Measurements from ENCODE around the gene PCSK5.
A peak's percentile ranks its signal among the peaks of the same experiment; 100 is the strongest.
"Not testable (repeated sequence)": the region's sequence is repeated elsewhere in the genome, so short reads cannot be mapped to it uniquely, and the experiment has no call there.

Gene PCSK5

GRCh38 chr9:76289042-76289441 is 398.6 kb downstream of the PCSK5 start:
- peaks cover 7% of the 10 kb centered on the region for H3K27me3 Mint-ChIP-seq
- ATAC-seq = no peak
- no peak overlapping the region for H3K4me3 Mint-ChIP-seq
- no peaks in the 10 kb centered on the region for H3K36me3 Mint-ChIP-seq
- H3K4me1 Mint-ChIP-seq = no peaks in the 10 kb centered on the region
- H3K9me3 Mint-ChIP-seq = no peaks in the 10 kb centered on the region
- no peak overlapping the region for H3K27ac Mint-ChIP-seq

GRCh38 chr9:76289703-76290102 is 399.2 kb downstream of the PCSK5 start:
- no peak for ATAC-seq
- Mint-ChIP-seq H3K4me3 (no peak overlapping the region), H3K4me1 (no peaks in the 10 kb centered on the region), H3K36me3 (no peaks in the 10 kb centered on the region), H3K9me3 (no peaks in the 10 kb centered on the region), H3K27me3 (peaks cover 2% of the 10 kb centered on the region), H3K27ac (no peak overlapping the region)

GRCh38 chr9:76290555-76290954 is 400.1 kb downstream of the PCSK5 start:
- Mint-ChIP-seq H3K9me3 (no peaks in the 10 kb centered on the region), H3K27ac (no peak overlapping the region), H3K4me3 (no peak overlapping the region), H3K27me3 (peaks cover 9% of the 10 kb centered on the region), H3K4me1 (no peaks in the 10 kb centered on the region), H3K36me3 (no peaks in the 10 kb centered on the region)
- ATAC-seq = no peak

- Mint-ChIP-seq H3K4me3 (no peak overlapping the region), H3K27ac (no peak overlapping the region), H3K9me3 (no peaks in the 10 kb centered on the region), H3K4me1 (no peaks in the 10 kb centered on the region), H3K27me3 (peaks cover 9% of the 10 kb centered on the region), H3K36me3 (no peaks in the 10 kb centered on the region)
- no peak for ATAC-seq
Observed at GRCh38 chr9:76292246-76292645, 401.8 kb downstream of the PCSK5 start.

GRCh38 chr9:76292658-76293057 is 402.2 kb downstream of the PCSK5 start:
- Mint-ChIP-seq H3K4me3 (no peak overlapping the region), H3K27me3 (peaks cover 13% of the 10 kb centered on the region), H3K36me3 (no peaks in the 10 kb centered on the region), H3K9me3 (no peaks in the 10 kb centered on the region), H3K4me1 (no peaks in the 10 kb centered on the region), H3K27ac (no peak overlapping the region)
- ATAC-seq = no peak

GRCh38 chr9:76294301-76294700 is 403.8 kb downstream of the PCSK5 start:
- Mint-ChIP-seq H3K4me3 (no peak overlapping the region), H3K27me3 (peaks cover 17% of the 10 kb centered on the region), H3K4me1 (no peaks in the 10 kb centered on the region), H3K9me3 (no peaks in the 10 kb centered on the region), H3K27ac (no peak overlapping the region), H3K36me3 (no peaks in the 10 kb centered on the region)
- ATAC-seq = no peak

- H3K27ac Mint-ChIP-seq = no peak overlapping the region
- ATAC-seq = no peak
- H3K9me3 Mint-ChIP-seq = no peaks in the 10 kb centered on the region
- H3K4me1 Mint-ChIP-seq = no peaks in the 10 kb centered on the region
- peaks cover 17% of the 10 kb centered on the region for H3K27me3 Mint-ChIP-seq
- no peaks in the 10 kb centered on the region for H3K36me3 Mint-ChIP-seq
- H3K4me3 Mint-ChIP-seq = no peak overlapping the region
Observed at GRCh38 chr9:76296561-76297310, 406.3 kb downstream of the PCSK5 start.

GRCh38 chr9:76297721-76298239 is 407.3 kb downstream of the PCSK5 start:
- Mint-ChIP-seq H3K4me1 (no peaks in the 10 kb centered on the region), H3K27ac (no peak overlapping the region), H3K9me3 (no peaks in the 10 kb centered on the region), H3K36me3 (no peaks in the 10 kb centered on the region), H3K4me3 (no peak overlapping the region), H3K27me3 (peaks cover 17% of the 10 kb centered on the region)
- ATAC-seq = no peak

GRCh38 chr9:76298521-76299144 is 408.2 kb downstream of the PCSK5 start:
- peaks cover 17% of the 10 kb centered on the region for H3K27me3 Mint-ChIP-seq
- no peak overlapping the region for H3K27ac Mint-ChIP-seq
- no peaks in the 10 kb centered on the region for H3K36me3 Mint-ChIP-seq
- H3K4me3 Mint-ChIP-seq = no peak overlapping the region
- ATAC-seq = no peak
- no peaks in the 10 kb centered on the region for H3K9me3 Mint-ChIP-seq
- no peaks in the 10 kb centered on the region for H3K4me1 Mint-ChIP-seq

- Mint-ChIP-seq H3K4me3 (no peak overlapping the region), H3K27me3 (peaks cover 11% of the 10 kb centered on the region), H3K27ac (no peak overlapping the region), H3K9me3 (no peaks in the 10 kb centered on the region), H3K36me3 (no peaks in the 10 kb centered on the region), H3K4me1 (no peaks in the 10 kb centered on the region)
- ATAC-seq = no peak
Observed at GRCh38 chr9:76302543-76302942, 412.1 kb downstream of the PCSK5 start.

- peak; percentile 20 for ATAC-seq
- no peaks in the 10 kb centered on the region for H3K9me3 Mint-ChIP-seq
- no peaks in the 10 kb centered on the region for H3K4me1 Mint-ChIP-seq
- H3K4me3 Mint-ChIP-seq = no peak overlapping the region
- no peak overlapping the region for H3K27ac Mint-ChIP-seq
- peaks cover 11% of the 10 kb centered on the region for H3K27me3 Mint-ChIP-seq
- H3K36me3 Mint-ChIP-seq = no peaks in the 10 kb centered on the region
Observed at GRCh38 chr9:76302947-76303550, 412.6 kb downstream of the PCSK5 start.

- not testable (repeated sequence) for H3K36me3 Mint-ChIP-seq, H3K4me1 Mint-ChIP-seq, H3K4me3 Mint-ChIP-seq, H3K27ac Mint-ChIP-seq, ATAC-seq, H3K9me3 Mint-ChIP-seq
- peaks cover 25% of the 10 kb centered on the region for H3K27me3 Mint-ChIP-seq
Observed at GRCh38 chr9:76307047-76307446, 416.6 kb downstream of the PCSK5 start.

GRCh38 chr9:76310577-76310976 is 420.1 kb downstream of the PCSK5 start:
- no peaks in the 10 kb centered on the region for H3K36me3 Mint-ChIP-seq
- no peaks in the 10 kb centered on the region for H3K4me1 Mint-ChIP-seq
- no peak for ATAC-seq
- no peak overlapping the region for H3K4me3 Mint-ChIP-seq
- no peaks in the 10 kb centered on the region for H3K9me3 Mint-ChIP-seq
- H3K27ac Mint-ChIP-seq = no peak overlapping the region
- peaks cover 25% of the 10 kb centered on the region for H3K27me3 Mint-ChIP-seq

- H3K27ac Mint-ChIP-seq = no peak overlapping the region
- peaks cover 25% of the 10 kb centered on the region for H3K27me3 Mint-ChIP-seq
- no peak for ATAC-seq
- no peaks in the 10 kb centered on the region for H3K36me3 Mint-ChIP-seq
- no peaks in the 10 kb centered on the region for H3K9me3 Mint-ChIP-seq
- H3K4me3 Mint-ChIP-seq = no peak overlapping the region
- no peaks in the 10 kb centered on the region for H3K4me1 Mint-ChIP-seq
Observed at GRCh38 chr9:76310991-76311390, 420.5 kb downstream of the PCSK5 start.

GRCh38 chr9:76311537-76311936 is 421.1 kb downstream of the PCSK5 start:
- Mint-ChIP-seq H3K9me3 (no peaks in the 10 kb centered on the region), H3K4me3 (no peak overlapping the region), H3K4me1 (no peaks in the 10 kb centered on the region), H3K27me3 (peaks cover 25% of the 10 kb centered on the region), H3K36me3 (no peaks in the 10 kb centered on the region), H3K27ac (no peak overlapping the region)
- no peak for ATAC-seq

GRCh38 chr9:76313771-76314170 is 423.3 kb downstream of the PCSK5 start:
- peaks cover 6% of the 10 kb centered on the region for H3K27me3 Mint-ChIP-seq

More at GRCh38 chr9:76313771-76314170, 423.3 kb downstream of the PCSK5 start:
- Mint-ChIP-seq H3K9me3 (no peaks in the 10 kb centered on the region), H3K4me1 (no peaks in the 10 kb centered on the region), H3K36me3 (no peaks in the 10 kb centered on the region), H3K4me3 (no peak overlapping the region), H3K27ac (no peak overlapping the region)
- no peak for ATAC-seq

All from stimulated activated memory B cell treated with anti-CD40 and anti-IgM and Interleukin-4, amounts not matched to agents 10 μg/mL and 1 μg/mL and 100 μg/mL, for 72 hours (primary cell).